HG03521 (cell line): ENCODE measurements around the gene ZNF678.
"Not testable (repeated sequence)": the region's sequence is repeated elsewhere in the genome, so short reads cannot be mapped to it uniquely, and the experiment has no call there.

ENCODE experiments used
- ATAC-seq: cut with Tn5 transposase; IDR thresholded peaks from one replicate; pipeline ENCODE4 v1.9.1; 2021; ENCODE audit warnings: mild to moderate bottlenecking, moderate library complexity; ENCODE audit not compliant: unreplicated experiment

ZNF678 gene

GRCh38 chr1:227549892-227550291 is 13.5 kb upstream of the ZNF678 start:
- no peak for ATAC-seq

GRCh38 chr1:227551881-227552280 is 11.5 kb upstream of the ZNF678 start:
- ATAC-seq = not testable (repeated sequence)

GRCh38 chr1:227556288-227556687 is 7.1 kb upstream of the ZNF678 start:
- ATAC-seq = no peak

- no peak for ATAC-seq
Measured at GRCh38 chr1:227557962-227558725, 5.2 kb upstream of the ZNF678 start.

GRCh38 chr1:227558732-227559262 is 4.6 kb upstream of the ZNF678 start:
- ATAC-seq = no peak

GRCh38 chr1:227559499-227559898 is 3.9 kb upstream of the ZNF678 start:
- ATAC-seq = no peak

GRCh38 chr1:227559926-227560325 is 3.4 kb upstream of the ZNF678 start:
- ATAC-seq = no peak

- ATAC-seq = no peak
Measured at GRCh38 chr1:227560393-227561173, 2.8 kb upstream of the ZNF678 start.

GRCh38 chr1:227561241-227561907 is 2.0 kb upstream of the ZNF678 start:
- no peak for ATAC-seq

GRCh38 chr1:227562037-227562436 is 1.3 kb upstream of the ZNF678 start:
- no peak for ATAC-seq

GRCh38 chr1:227562933-227563323 is 428 bp upstream of the ZNF678 start:
- no peak for ATAC-seq

GRCh38 chr1:227567256-227567655 is 3.9 kb downstream of the ZNF678 start:
- ATAC-seq = no peak

GRCh38 chr1:227568593-227568992 is 5.2 kb downstream of the ZNF678 start:
- no peak for ATAC-seq

- ATAC-seq = no peak
Measured at GRCh38 chr1:227572752-227573151, 9.4 kb downstream of the ZNF678 start.

- ATAC-seq = no peak
Measured at GRCh38 chr1:227574926-227575325, 11.6 kb downstream of the ZNF678 start.

GRCh38 chr1:227576189-227576588 is 12.8 kb downstream of the ZNF678 start:
- ATAC-seq = no peak

GRCh38 chr1:227577500-227577899 is 14.1 kb downstream of the ZNF678 start:
- no peak for ATAC-seq

GRCh38 chr1:227583354-227583753 is 20.0 kb downstream of the ZNF678 start:
- no peak for ATAC-seq

GRCh38 chr1:227586733-227587132 is 23.4 kb downstream of the ZNF678 start:
- no peak for ATAC-seq

- ATAC-seq = no peak
Measured at GRCh38 chr1:227587968-227588367, 24.6 kb downstream of the ZNF678 start.

GRCh38 chr1:227588769-227589168 is 25.4 kb downstream of the ZNF678 start:
- ATAC-seq = not testable (repeated sequence)
